Measurements from ENCODE around the gene SMAD6. TPM values are rescaled to one million over a fixed set of nuclear protein-coding genes. Genes with fewer than 3 reads are reported as not detected.
A peak's percentile ranks its signal among the peaks of the same experiment; 100 is the strongest.

The SMAD6 gene
- total and polyA plus RNA-seq, 9 donors: 3.8 to 20.3 (median 13.9) TPM

GRCh38 chr15:66701422-66702034 is 508 bp upstream of the SMAD6 start:
- H3K36me3 ChIP-seq: no peaks in the 10 kb centered on the region
- peak overlapping the region; percentile 65 to 76 for H3K27ac ChIP-seq
- no peak for TF ChIP-seq EP300 (IDR thresholded peaks at IDR 0.05)
- TF ChIP-seq CTCF (IDR thresholded peaks at IDR 0.05): no peak
- no peak for TF ChIP-seq POLR2A (IDR thresholded peaks at IDR 0.05)
- H3K27me3 ChIP-seq: no peaks in the 10 kb centered on the region
- WGBS, 3 donors: 0 to 1% (median 1%) methylated on average over 40 to 48 of the region's 48 CpGs
- peak; percentile 48 to 73 (median 67) for DNase-seq
- peaks cover 17% of the 10 kb centered on the region for H3K4me1 ChIP-seq (ENCODE audit: insufficient read depth)
- intact Hi-C loops (cut with DNase I): loop anchor here (2.0 to 10.0 kb wide), 6 partner anchors 71 to 151 kb away; no protein-coding TSS in a partner anchor
- H3K4me3 ChIP-seq: peak overlapping the region; percentile 54
- no peaks in the 10 kb centered on the region for H3K9me3 ChIP-seq

- H3K4me3 ChIP-seq: peak overlapping the region; percentile 54
- H3K27me3 ChIP-seq: no peaks in the 10 kb centered on the region
- H3K9me3 ChIP-seq: no peaks in the 10 kb centered on the region
- WGBS, 3 donors: 0 to 1% (median 0%) methylated on average over 22 to 95 of the region's 95 CpGs
- H3K27ac ChIP-seq: peak overlapping the region; percentile 38 to 65
- intact Hi-C loops (cut with DNase I): loop anchor here (1.0 to 10.0 kb wide), 7 partner anchors 69 to 149 kb away; no protein-coding TSS in a partner anchor
- no peak for TF ChIP-seq CTCF (IDR thresholded peaks at IDR 0.05)
- no peak for TF ChIP-seq POLR2A (IDR thresholded peaks at IDR 0.05)
- TF ChIP-seq EP300 (IDR thresholded peaks at IDR 0.05): no peak
- peaks cover 21% of the 10 kb centered on the region for H3K4me1 ChIP-seq (ENCODE audit: insufficient read depth)
- peak in 2 of 5 donors; percentile 53 to 60 for DNase-seq
- no peaks in the 10 kb centered on the region for H3K36me3 ChIP-seq
These were observed 927 bp downstream of the SMAD6 start for GRCh38 chr15:66702787-66703539.

GRCh38 chr15:66703540-66703941 is 1.5 kb downstream of the SMAD6 start:
- H3K36me3 ChIP-seq: no peaks in the 10 kb centered on the region
- H3K9me3 ChIP-seq: no peaks in the 10 kb centered on the region
- intact Hi-C loops (cut with DNase I): loop anchor here (1.0 to 10.0 kb wide), 7 partner anchors 69 to 149 kb away; no protein-coding TSS in a partner anchor
- TF ChIP-seq POLR2A (IDR thresholded peaks at IDR 0.05) (no peak), CTCF (IDR thresholded peaks at IDR 0.05) (no peak), EP300 (IDR thresholded peaks at IDR 0.05) (no peak)
- peak overlapping the region in 1 of 2 donors; percentile 38 for H3K27ac ChIP-seq
- peak in 3 of 5 donors; percentile 56 to 69 (median 57) for DNase-seq
- peaks cover 23% of the 10 kb centered on the region for H3K4me1 ChIP-seq (ENCODE audit: insufficient read depth)
- WGBS, 3 donors: 0% methylated on average over 22 to 59 of the region's 59 CpGs
- no peaks in the 10 kb centered on the region for H3K27me3 ChIP-seq
- peak overlapping the region; percentile 54 for H3K4me3 ChIP-seq

GRCh38 chr15:66704019-66704802 is 2.2 kb downstream of the SMAD6 start:
- no peak for DNase-seq
- 4 to 10% (median 5%) methylated on average over 22 to 30 of the region's 30 CpGs for WGBS, 3 donors
- Histone ChIP-seq H3K27ac (no peak overlapping the region), H3K27me3 (no peaks in the 10 kb centered on the region), H3K36me3 (no peaks in the 10 kb centered on the region), H3K9me3 (no peaks in the 10 kb centered on the region), H3K4me1 (ENCODE audit: insufficient read depth) (peaks cover 23% of the 10 kb centered on the region), H3K4me3 (peak overlapping the region; percentile 54)
- intact Hi-C loops (cut with DNase I): loop anchor here (2.0 to 10.0 kb wide), 6 partner anchors 68 to 148 kb away; no protein-coding TSS in a partner anchor
- TF ChIP-seq CTCF (IDR thresholded peaks at IDR 0.05): no peak
- TF ChIP-seq POLR2A (IDR thresholded peaks at IDR 0.05): no peak
- no peak for TF ChIP-seq EP300 (IDR thresholded peaks at IDR 0.05)
